IMR-90 (cell line): ENCODE data around the gene NTN4. TPM values are rescaled to one million over a fixed set of nuclear protein-coding genes. Genes with fewer than 3 reads are reported as not detected.
A peak's percentile ranks its signal among the peaks of the same experiment; 100 is the strongest.

ENCODE experiments used
- ATAC-seq: fragments of 200-7000 bp; cut with Tn5 transposase; 2 replicates; pipeline ENCODE4 v1.9.1; 2020; ENCODE audit warnings: low read depth, mild to moderate bottlenecking, moderate library complexity
- BruUV-seq: library from RNA; stranded (reverse); fragments of 400-500 nt; replicated peaks from 2 replicates; lab custom pipeline; 2021; lab: Mats Ljungman, UMichigan
- CTCF ChIA-PET: fragments of 300-600 bp; formaldehyde crosslinking; extraction: SDS; loops from one replicate; lab custom pipeline; 2021; ENCODE audit warnings: antibody characterized with exemption; lab: Yijun Ruan, JAX
- POLR2A ChIA-PET: fragments of 300-600 bp; sonication (Branson Sonifier 250); formaldehyde crosslinking; loops from one replicate; lab custom pipeline; 2022; ENCODE audit warnings: antibody characterized with exemption; ENCODE audit not compliant: unreplicated experiment; lab: Charles Lee
- DNase-seq: peaks from one replicate; pipeline ENCODE4 v3.0.0; 2013
- H2AFZ ChIP-seq: replicated peaks from 2 replicates; pipeline ENCODE3; 2013; ENCODE audit warnings: low read length, mild to moderate bottlenecking; ENCODE audit not compliant: poor library complexity
- H2AK5ac ChIP-seq: 2 replicates; pipeline ENCODE4 v1.6.1; 2013; ENCODE audit warnings: low read depth, low read length, inconsistent platforms
- H2AK9ac ChIP-seq: replicated peaks from 2 replicates; pipeline ENCODE3; 2013; ENCODE audit warnings: mild to moderate bottlenecking, low read depth, low read length, moderate library complexity; ENCODE audit not compliant: poor library complexity
- H2BK120ac ChIP-seq: 2 replicates; pipeline ENCODE4 v1.6.1; 2013; ENCODE audit warnings: low read depth, low read length, inconsistent platforms
- H2BK15ac ChIP-seq: 3 replicates; pipeline ENCODE4 v1.6.1; 2013; ENCODE audit warnings: low read depth, low read length, inconsistent platforms
- H2BK20ac ChIP-seq: 2 replicates; pipeline ENCODE4 v1.6.1; 2013; ENCODE audit warnings: low read depth, mild to moderate bottlenecking, inconsistent platforms, low read length, moderate library complexity
- H2BK5ac ChIP-seq: 2 replicates; pipeline ENCODE4 v1.6.1; 2013; ENCODE audit warnings: mild to moderate bottlenecking, low read depth, low read length, inconsistent platforms; ENCODE audit not compliant: poor library complexity, severe bottlenecking
- H3K14ac ChIP-seq: replicated peaks from 2 replicates; pipeline ENCODE4 v1.6.1; 2013; ENCODE audit warnings: low read depth, low read length, inconsistent platforms
- H3K18ac ChIP-seq: 2 replicates; pipeline ENCODE4 v1.6.1; 2013; ENCODE audit warnings: low read depth, low read length, control low read depth
- H3K23ac ChIP-seq: 2 replicates; pipeline ENCODE4 v1.6.1; 2013; ENCODE audit warnings: low read depth, low read length, inconsistent platforms
- H3K27ac ChIP-seq: 2 replicates; pipeline ENCODE4 v1.5.1; 2013; ENCODE audit warnings: mild to moderate bottlenecking, control low read depth, low read length; ENCODE audit not compliant: insufficient read depth
- H3K27me3 ChIP-seq: 2 replicates; pipeline ENCODE4 v1.6.1; 2013; ENCODE audit warnings: low read length; ENCODE audit not compliant: control insufficient read depth, insufficient read depth
- H3K36me3 ChIP-seq: 2 replicates; pipeline ENCODE4 v1.6.1; 2013; ENCODE audit warnings: low read length, mixed read lengths; ENCODE audit not compliant: control insufficient read depth, insufficient read depth
- H3K4ac ChIP-seq: 2 replicates; pipeline ENCODE4 v1.6.1; 2013; ENCODE audit warnings: low read depth, low read length, inconsistent platforms
- H3K4me1 ChIP-seq: 2 replicates; pipeline ENCODE4 v1.6.1; 2013; ENCODE audit warnings: low read length, mixed read lengths; ENCODE audit not compliant: control insufficient read depth, insufficient read depth
- H3K4me2 ChIP-seq: 2 replicates; pipeline ENCODE4 v1.6.1; 2013; ENCODE audit warnings: low read depth, mild to moderate bottlenecking, control low read depth, low read length, moderate library complexity
- H3K4me3 ChIP-seq: 2 replicates; pipeline ENCODE4 v1.5.1; 2013; ENCODE audit warnings: low read depth, mild to moderate bottlenecking, control low read depth, low read length, moderate library complexity; ENCODE audit not compliant: insufficient read depth
- H3K56ac ChIP-seq: 2 replicates; pipeline ENCODE4 v1.6.1; 2013; ENCODE audit warnings: low read length, inconsistent platforms; ENCODE audit not compliant: insufficient read depth; ENCODE audit errors: extremely low read depth
- H3K79me1 ChIP-seq, 2 experiments: 2 replicates each; pipeline ENCODE4 v1.6.1; 2013; ENCODE audit warnings: low read length in 2 of 2, inconsistent platforms in 1 of 2, low read depth in 1 of 2
- H3K9ac ChIP-seq: 2 replicates; pipeline ENCODE4 v1.6.1; 2013; ENCODE audit warnings: low read depth, low read length, control low read depth
- H3K9me1 ChIP-seq: 2 replicates; pipeline ENCODE4 v1.6.1; 2013; ENCODE audit warnings: low read length, inconsistent platforms; ENCODE audit not compliant: insufficient read depth
- H3K9me3 ChIP-seq: 2 replicates; pipeline ENCODE4 v1.6.1; 2013; ENCODE audit warnings: low read length; ENCODE audit not compliant: control insufficient read depth, insufficient read depth
- H4K20me1 ChIP-seq: 2 replicates; pipeline ENCODE4 v1.6.1; 2013; ENCODE audit warnings: low read length, inconsistent platforms; ENCODE audit not compliant: insufficient read depth
- H4K5ac ChIP-seq: 2 replicates; pipeline ENCODE4 v1.6.1; 2013; ENCODE audit warnings: mild to moderate bottlenecking, low read depth, low read length, control low read depth
- H4K8ac ChIP-seq, 2 experiments: 2 replicates each; pipeline ENCODE4 v1.6.1; 2013; ENCODE audit warnings: low read depth in 2 of 2, low read length in 2 of 2, control low read depth in 1 of 2, inconsistent platforms in 1 of 2
- H4K91ac ChIP-seq: 2 replicates; pipeline ENCODE4 v1.6.1; 2013; ENCODE audit warnings: low read depth, low read length, inconsistent platforms; ENCODE audit not compliant: insufficient read depth
- NFE2L2 ChIP-seq: fragments of 150-350 bp; IDR thresholded peaks from 2 replicates; pipeline ENCODE4 v1.6.1; 2016; ENCODE audit warnings: low read depth, mild to moderate bottlenecking, low read length
- POLR2A ChIP-seq: IDR thresholded peaks from 2 replicates; pipeline ENCODE4 v1.6.1; 2012; ENCODE audit warnings: mild to moderate bottlenecking, low read depth, low read length
- RAD21 ChIP-seq: IDR thresholded peaks from 2 replicates; pipeline ENCODE4 v1.6.1; 2012; ENCODE audit warnings: low read length, improper control_type of control experiment
- WGBS, 2 experiments: methylation state at CpG; one replicate each; pipeline versions ENCODE4 v1.1.5 to v1.1.7; 2013; ENCODE audit warnings: missing lambda C conversion rate in 2 of 2; ENCODE audit not compliant: insufficient read length in 1 of 2; ENCODE audit errors: extremely low coverage in 2 of 2; 5-methylcytosine and 5-hydroxymethylcytosine counted together
- dilution Hi-C: fragments of 300-500 bp; cut with HindIII; formaldehyde crosslinking; loops from one replicate; pipeline ENCODE4 v1.14.3; 2018; ENCODE audit warnings: low sequenced_read_pairs; ENCODE audit not compliant: unreplicated experiment
- in situ Hi-C: fragments of 300-500 bp; cut with MboI; formaldehyde crosslinking; loops from 3 replicates; pipeline ENCODE4 v1.14.3; 2019; ENCODE audit warnings: low sequenced_read_pairs, inconsistent platforms, mixed read lengths
- intact Hi-C: fragments of 100-400 bp; cut with micrococcal nuclease; formaldehyde crosslinking; loops from 2 replicates; pipeline ENCODE4 v1.10.0; 2022
- polyA plus RNA-seq, 3 experiments: library from polyadenylated mRNA; depleted of rRNA; stranded (reverse); fragments of >200 nt; gene quantifications; 2 replicates each; pipeline ENCODE4 v1.2.3, GENCODE V29; 2012; ENCODE audit warnings: low replicate concordance in 1 of 3
- total RNA-seq: library from RNA; depleted of rRNA; stranded (reverse); fragments of >200 nt; gene quantifications from 2 replicates; pipeline ENCODE4 v1.2.3, GENCODE V29; 2012
- TF ChIP-seq, protein P1 (sequence below): fragments of 150-350 bp; IDR thresholded peaks from 2 replicates; pipeline ENCODE4 v1.6.1; 2016; ENCODE audit warnings: low read depth, mild to moderate bottlenecking, low read length, moderate library complexity, borderline replicate concordance

NTN4 gene
- total and polyA plus RNA-seq, 2 of the 4 experiments (the other 2 are of a cell fraction): 54.6 to 56.6 TPM

DNA sequence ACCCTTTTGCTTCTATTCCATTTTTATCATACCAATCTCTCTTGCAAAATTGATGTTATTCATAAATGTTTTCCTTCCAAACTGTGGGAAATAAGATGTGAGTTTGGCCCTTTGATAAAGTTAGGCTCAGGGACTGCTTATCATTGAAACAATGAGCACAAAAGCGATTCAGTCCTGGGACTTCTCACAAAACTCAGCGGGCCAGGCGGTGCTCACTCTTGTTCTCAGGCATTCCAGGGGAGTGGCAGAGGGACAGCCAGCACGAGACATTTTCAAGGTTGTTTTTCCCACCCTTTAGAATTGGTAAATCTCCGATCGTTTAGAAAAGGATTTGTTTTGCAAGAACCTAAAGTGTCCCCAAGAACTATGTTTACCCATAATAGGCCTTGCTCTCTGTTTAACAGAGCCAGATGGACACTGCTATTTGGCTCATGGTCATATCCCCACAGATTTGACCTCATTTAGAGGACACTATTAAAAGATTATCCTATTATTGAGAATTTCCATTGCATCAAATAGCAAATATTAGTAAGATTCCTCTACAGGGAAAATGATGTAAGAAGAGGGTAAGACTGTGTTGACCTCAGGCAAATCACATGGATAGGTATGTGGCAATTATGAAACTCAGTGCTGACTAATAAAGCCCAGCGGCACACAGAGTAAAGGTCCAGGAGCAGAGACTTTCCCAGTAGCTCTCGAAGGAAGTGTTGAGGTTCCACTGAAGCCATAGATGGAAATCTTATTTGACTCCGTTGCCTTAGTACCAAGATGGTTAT lies 136.6 kb downstream of the NTN4 start (continued):
- TF ChIP-seq, protein P1, sequence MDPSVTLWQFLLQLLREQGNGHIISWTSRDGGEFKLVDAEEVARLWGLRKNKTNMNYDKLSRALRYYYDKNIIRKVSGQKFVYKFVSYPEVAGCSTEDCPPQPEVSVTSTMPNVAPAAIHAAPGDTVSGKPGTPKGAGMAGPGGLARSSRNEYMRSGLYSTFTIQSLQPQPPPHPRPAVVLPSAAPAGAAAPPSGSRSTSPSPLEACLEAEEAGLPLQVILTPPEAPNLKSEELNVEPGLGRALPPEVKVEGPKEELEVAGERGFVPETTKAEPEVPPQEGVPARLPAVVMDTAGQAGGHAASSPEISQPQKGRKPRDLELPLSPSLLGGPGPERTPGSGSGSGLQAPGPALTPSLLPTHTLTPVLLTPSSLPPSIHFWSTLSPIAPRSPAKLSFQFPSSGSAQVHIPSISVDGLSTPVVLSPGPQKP: no peak
- TF ChIP-seq POLR2A: peak; percentile 31; the same call in 1 of the 2 replicates

DNA sequence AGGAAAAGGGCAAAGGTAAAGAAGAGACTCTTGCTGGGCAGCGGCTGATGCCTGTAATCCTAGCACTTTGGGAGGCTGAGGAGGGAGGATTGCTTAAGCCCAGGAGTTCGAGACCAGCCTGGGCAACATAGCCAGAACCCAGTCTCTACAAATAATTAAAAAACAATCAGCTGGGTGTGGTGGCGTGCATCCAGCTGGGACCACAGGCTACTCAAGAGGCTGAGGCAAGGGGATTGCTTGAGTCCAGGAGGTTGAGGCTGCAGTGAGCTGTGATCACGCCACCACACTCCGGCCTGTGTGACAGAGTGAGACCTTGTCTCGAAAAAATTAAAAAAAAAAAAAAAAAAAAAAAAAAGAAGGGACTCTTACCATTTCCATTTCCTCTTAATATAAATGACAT lies 138.9 kb downstream of the NTN4 start:
- peak overlapping the region; percentile 61; the same call in 1 of the 2 replicates for H3K14ac ChIP-seq
- H3K27ac ChIP-seq: peak overlapping the region; percentile 61
- intact Hi-C loops (no loop called here), dilution Hi-C loops (no loop called here), in situ Hi-C loops (no loop called here)
- peak overlapping the region; percentile 70 for H4K5ac ChIP-seq
- no TSS peak for BruUV-seq
- H3K23ac ChIP-seq: peak overlapping the region; percentile 7; the same call in 1 of the 2 replicates
- H3K4me2 ChIP-seq: no peak overlapping the region
- no peak overlapping the region for H2AK9ac ChIP-seq
- peak overlapping the region; percentile 87 for H3K18ac ChIP-seq
- no peak for DNase-seq
- peaks cover 10% of the 10 kb centered on the region for H3K9me1 ChIP-seq
- peak overlapping the region; percentile 98 for H3K4ac ChIP-seq
- ChIA-PET CTCF (interaction anchor here (1.2 kb wide), 1 partner anchor 9 kb away, joined by 4 read pairs; no protein-coding TSS in a partner anchor), POLR2A (interaction anchor here (0.6 kb wide), 1 partner anchor 109 kb away, joined by 3 read pairs; no protein-coding TSS in a partner anchor)
- H3K9ac ChIP-seq: no peak overlapping the region
- WGBS, 2 experiments: no CpG with 5 or more reads among the region's 6 CpGs
- peak overlapping the region; percentile 99 for H2BK120ac ChIP-seq
- no peaks in the 10 kb centered on the region for H3K9me3 ChIP-seq
- H2BK5ac ChIP-seq: peak overlapping the region; percentile 58
- H2AFZ ChIP-seq: no peak overlapping the region
- H3K36me3 ChIP-seq: no peaks in the 10 kb centered on the region
- H4K91ac ChIP-seq: peak overlapping the region; percentile 92
- peak overlapping the region; percentile 82; the same call in 2 of the 3 replicates for H2BK15ac ChIP-seq
- H2BK20ac ChIP-seq: peak overlapping the region; percentile 98
- H4K20me1 ChIP-seq: no peaks in the 10 kb centered on the region
- H3K27me3 ChIP-seq: no peaks in the 10 kb centered on the region
- no peaks in the 10 kb centered on the region for H3K79me1 ChIP-seq
- no peak overlapping the region for H3K4me3 ChIP-seq
- H3K4me1 ChIP-seq: peaks cover 19% of the 10 kb centered on the region
- peak overlapping the region; percentile 74 for H2AK5ac ChIP-seq
- H3K56ac ChIP-seq: 0 out of 2 replicates have a peak overlapping the region, but pooled peaks have one; percentile 56
- TF ChIP-seq NFE2L2 (no peak), RAD21 (no peak)
- no peak for ATAC-seq
- H4K8ac ChIP-seq: peak overlapping the region; percentile 87 to 90
